Liver (tissue), 3 donors: ENCODE data around the gene THBS3.
"Not testable (repeated sequence)": the region's sequence is repeated elsewhere in the genome, so short reads cannot be mapped to it uniquely, and the experiment has no call there.

ENCODE experiments used
- GABPA ChIP-seq, 2 donors: IDR thresholded peaks in 1 of 2; conservative IDR thresholded peaks in 1 of 2; 2 replicates each; pipeline ENCODE4 v1.6.1; 2016; ENCODE audit warnings: antibody characterized with exemption in 2 of 2, mild to moderate bottlenecking in 1 of 2, moderate library complexity in 1 of 2
- NR2F2 ChIP-seq: IDR thresholded peaks from 2 replicates; pipeline ENCODE4 v1.6.1; 2016; ENCODE audit warnings: antibody characterized with exemption
- RAD21 ChIP-seq, 2 donors: IDR thresholded peaks; 2 replicates each; pipeline ENCODE4 v1.6.1; 2016; ENCODE audit warnings: antibody characterized with exemption in 2 of 2, mild to moderate bottlenecking in 2 of 2
- SP1 ChIP-seq: IDR thresholded peaks from 2 replicates; pipeline ENCODE4 v1.6.1; 2018; ENCODE audit warnings: antibody characterized with exemption, mild to moderate bottlenecking
- TAF1 ChIP-seq: conservative IDR thresholded peaks from 2 replicates; pipeline ENCODE4 v1.6.1; 2016; ENCODE audit warnings: antibody characterized with exemption, mild to moderate bottlenecking
- YY1 ChIP-seq: IDR thresholded peaks from 2 replicates; pipeline ENCODE4 v1.6.1; 2016; ENCODE audit warnings: antibody characterized with exemption, mild to moderate bottlenecking
- ZBTB33 ChIP-seq: IDR thresholded peaks from 2 replicates; pipeline ENCODE4 v1.6.1; 2016; ENCODE audit warnings: antibody characterized with exemption
- TF ChIP-seq, protein P1 (sequence below): fragments of 150-350 bp; IDR thresholded peaks from 2 replicates; pipeline ENCODE4 v1.5.1; 2017; ENCODE audit warnings: improper control_type of control experiment, low read depth, low read length; ENCODE audit not compliant: missing input control
- TF ChIP-seq, protein P2 (sequence below): IDR thresholded peaks from 2 replicates; pipeline ENCODE4 v1.6.1; 2016; ENCODE audit warnings: antibody characterized with exemption
- TF ChIP-seq, protein P3 (sequence below): IDR thresholded peaks from 2 replicates; pipeline ENCODE4 v1.6.1; 2016; ENCODE audit warnings: antibody characterized with exemption
- donor health status: healthy.
- donor health status: healthy.

DNA sequence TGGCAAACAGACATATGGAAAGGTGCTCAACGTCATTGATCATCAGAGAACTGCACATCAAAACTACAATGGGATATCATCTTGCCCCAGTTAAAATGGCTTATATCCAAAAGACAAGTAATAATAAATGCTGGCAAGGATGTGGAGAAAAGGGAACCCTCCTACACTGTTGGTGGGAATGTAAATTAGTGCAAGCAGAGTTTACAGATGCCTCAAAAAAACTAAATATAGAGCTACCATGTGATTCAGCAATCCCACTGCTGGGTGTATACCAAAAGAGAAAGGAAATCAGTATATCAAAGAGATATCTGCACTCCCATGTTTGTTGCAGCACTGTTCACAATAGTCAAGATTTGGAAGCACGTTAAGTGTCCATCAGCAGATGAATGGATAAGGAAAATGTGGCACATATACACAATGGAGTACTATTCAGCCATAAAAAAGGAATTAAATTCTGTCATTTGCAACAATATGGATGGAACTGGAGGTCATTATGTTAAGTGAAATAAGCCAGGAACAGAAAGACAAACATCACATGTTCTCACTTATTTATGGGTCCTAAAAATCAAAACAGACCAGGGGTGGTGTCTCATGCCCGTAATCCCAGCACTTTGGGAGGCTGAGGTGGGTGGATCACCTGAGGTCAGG lies 51.6 kb downstream of the THBS3 start:
- not testable (repeated sequence) for TF ChIP-seq YY1; SP1; GABPA (IDR thresholded peaks at IDR 0.05 in 1 of 2, conservative IDR thresholded peaks at IDR 0.05 in 1 of 2); NR2F2; RAD21 (IDR thresholded peaks at IDR 0.05); ZBTB33; TAF1
- TF ChIP-seq, protein P1, sequence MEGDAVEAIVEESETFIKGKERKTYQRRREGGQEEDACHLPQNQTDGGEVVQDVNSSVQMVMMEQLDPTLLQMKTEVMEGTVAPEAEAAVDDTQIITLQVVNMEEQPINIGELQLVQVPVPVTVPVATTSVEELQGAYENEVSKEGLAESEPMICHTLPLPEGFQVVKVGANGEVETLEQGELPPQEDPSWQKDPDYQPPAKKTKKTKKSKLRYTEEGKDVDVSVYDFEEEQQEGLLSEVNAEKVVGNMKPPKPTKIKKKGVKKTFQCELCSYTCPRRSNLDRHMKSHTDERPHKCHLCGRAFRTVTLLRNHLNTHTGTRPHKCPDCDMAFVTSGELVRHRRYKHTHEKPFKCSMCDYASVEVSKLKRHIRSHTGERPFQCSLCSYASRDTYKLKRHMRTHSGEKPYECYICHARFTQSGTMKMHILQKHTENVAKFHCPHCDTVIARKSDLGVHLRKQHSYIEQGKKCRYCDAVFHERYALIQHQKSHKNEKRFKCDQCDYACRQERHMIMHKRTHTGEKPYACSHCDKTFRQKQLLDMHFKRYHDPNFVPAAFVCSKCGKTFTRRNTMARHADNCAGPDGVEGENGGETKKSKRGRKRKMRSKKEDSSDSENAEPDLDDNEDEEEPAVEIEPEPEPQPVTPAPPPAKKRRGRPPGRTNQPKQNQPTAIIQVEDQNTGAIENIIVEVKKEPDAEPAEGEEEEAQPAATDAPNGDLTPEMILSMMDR = not testable (repeated sequence)
- TF ChIP-seq, protein P2, sequence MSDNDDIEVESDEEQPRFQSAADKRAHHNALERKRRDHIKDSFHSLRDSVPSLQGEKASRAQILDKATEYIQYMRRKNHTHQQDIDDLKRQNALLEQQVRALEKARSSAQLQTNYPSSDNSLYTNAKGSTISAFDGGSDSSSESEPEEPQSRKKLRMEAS = not testable (repeated sequence)
- TF ChIP-seq, protein P3, sequence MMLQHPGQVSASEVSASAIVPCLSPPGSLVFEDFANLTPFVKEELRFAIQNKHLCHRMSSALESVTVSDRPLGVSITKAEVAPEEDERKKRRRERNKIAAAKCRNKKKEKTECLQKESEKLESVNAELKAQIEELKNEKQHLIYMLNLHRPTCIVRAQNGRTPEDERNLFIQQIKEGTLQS = not testable (repeated sequence)
